Stimulated activated CD8-positive, alpha-beta memory T cell treated with anti-CD3 and anti-CD28 coated beads, Interleukin-12 subunit alpha, Interleukin-12 subunit beta, amount 100 ng/mL, for 4 hours (primary cell): ENCODE results near the gene SLC22A17.

Source experiments
- DNase-seq: peaks from one replicate; pipeline ENCODE4 v3.0.0-alpha.2; 2020; ENCODE audit warnings: low read depth

SLC22A17 gene

GRCh38 chr14:23361763-23362162, 9.1 kb upstream of the SLC22A17 start:
- no peak for DNase-seq

GRCh38 chr14:23361320-23361719, 8.6 kb upstream of the SLC22A17 start:
- DNase-seq = no peak

DNA sequence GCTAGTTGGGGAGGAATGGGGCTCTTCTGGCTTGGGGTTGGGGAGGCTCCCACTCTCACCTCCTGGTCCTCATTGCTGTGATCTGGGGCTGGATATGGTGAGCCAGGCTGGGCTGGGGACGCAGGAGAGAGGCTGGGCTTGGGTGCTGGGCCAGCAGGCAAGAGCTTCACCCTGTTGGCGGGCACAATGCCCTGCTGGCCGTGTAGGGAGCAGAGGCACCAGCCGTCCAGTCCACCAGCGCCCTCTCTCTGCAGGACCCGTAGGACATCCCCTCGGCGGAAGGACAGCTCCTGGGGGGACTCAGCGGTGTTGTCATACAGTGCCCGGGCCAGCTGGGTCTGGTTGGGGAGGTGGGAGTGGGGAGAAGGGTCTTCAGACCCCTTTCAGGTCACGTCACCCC, 7.8 kb upstream of the SLC22A17 start:
- DNase-seq = no peak

GRCh38 chr14:23359722-23360447, 7.2 kb upstream of the SLC22A17 start:
- no peak for DNase-seq

GRCh38 chr14:23359167-23359626, 6.5 kb upstream of the SLC22A17 start:
- no peak for DNase-seq

GRCh38 chr14:23358553-23359166, 6.0 kb upstream of the SLC22A17 start:
- no peak for DNase-seq

- no peak for DNase-seq
Measured at GRCh38 chr14:23358042-23358441, 5.4 kb upstream of the SLC22A17 start.

- no peak for DNase-seq
Measured at GRCh38 chr14:23357261-23357660, 4.6 kb upstream of the SLC22A17 start.

- no peak for DNase-seq
Measured at GRCh38 chr14:23356662-23357061, 4.0 kb upstream of the SLC22A17 start.

DNA sequence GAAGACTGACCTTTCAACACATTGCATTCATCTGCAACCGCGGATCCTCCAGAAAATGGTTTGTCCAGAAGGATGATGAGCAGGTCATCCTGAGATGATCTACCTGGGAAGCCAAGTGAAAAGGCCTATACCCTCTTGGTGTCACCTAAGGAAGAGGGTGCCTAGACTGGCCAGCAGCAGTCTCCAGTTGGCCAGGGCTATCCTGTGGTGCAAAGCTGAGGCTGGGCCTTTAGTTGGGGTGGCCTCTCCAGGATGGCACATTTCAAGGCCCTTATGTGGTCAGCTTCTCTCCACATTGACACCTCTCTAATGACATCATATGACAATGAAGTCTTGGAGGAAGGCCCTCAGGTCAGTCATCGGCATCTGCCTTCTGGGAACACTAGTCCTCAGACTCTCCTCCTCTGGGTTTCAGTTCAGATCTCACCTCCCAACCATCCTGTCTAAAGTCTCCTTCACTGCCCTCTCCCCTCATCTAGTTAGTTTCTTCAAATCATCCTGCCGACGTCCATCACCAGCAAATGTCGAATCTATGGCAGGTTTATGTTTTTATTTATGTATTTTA, 3.3 kb upstream of the SLC22A17 start:
- DNase-seq = no peak

DNA sequence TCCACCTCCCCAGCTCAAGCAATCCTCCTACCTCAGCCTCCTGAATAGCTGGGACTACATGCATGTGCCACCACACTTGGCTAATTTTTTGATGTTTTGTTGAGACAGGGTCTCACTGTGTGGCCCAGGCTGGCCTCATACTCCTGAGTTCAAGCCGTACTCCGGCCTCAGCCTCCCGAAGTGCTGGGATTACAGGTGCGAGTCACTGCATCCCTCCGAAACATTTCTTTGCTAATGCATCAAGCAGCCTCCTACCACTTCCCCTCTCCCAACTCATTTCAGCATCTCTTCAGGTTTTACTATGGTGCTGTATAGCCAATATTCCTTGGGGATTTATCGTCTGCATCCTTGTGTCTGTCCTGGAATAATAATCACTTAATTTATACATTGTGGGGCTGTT, 2.3 kb upstream of the SLC22A17 start:
- DNase-seq = no peak

GRCh38 chr14:23353433-23353780, 720 bp upstream of the SLC22A17 start:
- no peak for DNase-seq

GRCh38 chr14:23351681-23352505, 794 bp downstream of the SLC22A17 start:
- DNase-seq = no peak

DNA sequence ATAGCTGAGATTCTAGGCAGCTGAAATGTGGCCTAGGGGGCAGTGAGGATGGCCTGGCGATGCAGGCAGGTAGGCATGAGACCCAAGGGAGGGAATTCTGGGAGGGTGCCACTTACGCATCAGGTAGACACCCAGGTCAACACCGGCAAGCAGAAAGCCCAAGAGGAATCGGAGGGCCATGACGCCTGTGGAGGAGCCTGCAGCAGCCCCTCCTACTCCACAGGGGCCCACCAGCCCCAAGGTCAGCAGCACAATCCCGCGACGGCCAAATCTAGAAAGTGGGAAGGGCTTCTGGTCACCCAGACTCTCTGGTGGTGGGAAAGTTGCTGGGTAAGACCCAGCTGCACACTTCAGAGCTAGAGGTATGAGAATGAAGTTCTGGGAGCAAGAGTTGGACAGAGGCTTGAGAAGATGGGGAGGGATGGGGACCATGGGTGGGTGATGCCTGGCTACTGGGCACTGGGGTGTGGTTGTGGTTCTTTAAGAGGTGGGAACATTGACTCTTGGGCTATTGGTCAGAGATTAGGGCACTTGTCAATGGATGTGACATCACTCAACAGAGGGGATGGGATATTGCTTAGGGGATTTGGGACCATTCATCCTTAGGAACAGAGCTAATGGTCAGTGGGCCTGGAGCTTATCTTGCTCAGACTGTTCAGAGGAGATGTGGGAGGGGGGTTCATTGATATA, 3.4 kb downstream of the SLC22A17 start:
- no peak for DNase-seq

- DNase-seq = no peak
Measured at GRCh38 chr14:23348297-23348655, 4.4 kb downstream of the SLC22A17 start.

DNA sequence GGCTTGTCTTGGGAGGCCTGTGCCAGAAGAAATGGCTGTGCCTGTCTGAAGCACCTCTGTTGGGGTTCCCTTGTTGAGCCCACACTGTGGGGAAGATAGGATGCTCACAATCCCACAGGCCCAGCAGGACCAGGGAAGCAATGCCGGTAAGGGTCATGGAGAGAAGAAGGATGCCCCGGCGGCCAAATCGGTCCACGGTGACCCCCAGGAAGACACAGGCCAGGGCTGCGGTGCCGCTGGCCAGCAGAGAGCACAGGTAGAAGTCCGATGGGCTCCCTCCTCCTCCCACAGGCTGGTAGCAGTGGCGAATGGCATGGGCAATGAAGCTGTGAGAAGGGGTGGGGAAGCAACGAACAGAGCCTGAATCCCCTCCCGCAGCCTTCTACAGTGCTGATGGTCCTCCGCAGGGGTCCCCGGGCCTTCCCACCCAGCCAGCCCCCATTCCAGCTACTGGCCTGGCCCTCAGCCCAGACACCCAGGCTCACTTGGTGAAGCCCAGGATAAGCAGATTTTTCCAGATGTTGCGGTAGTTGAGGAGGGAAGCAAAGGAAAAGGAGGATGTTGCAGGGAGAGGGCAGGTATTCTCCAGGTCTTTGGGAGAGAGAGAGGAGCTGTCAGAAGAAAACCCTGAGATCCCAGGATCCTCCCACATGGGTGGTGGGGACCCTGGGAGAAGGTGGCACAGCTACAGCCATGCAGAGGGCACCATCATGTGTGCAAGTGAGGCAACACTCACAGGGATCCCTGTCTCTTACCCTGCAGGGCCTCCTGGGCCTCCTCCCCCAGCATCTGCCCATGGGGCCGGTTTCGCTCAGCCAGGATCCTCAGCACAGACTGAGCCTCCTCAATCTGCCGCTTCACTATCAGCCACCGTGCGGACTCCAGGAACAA, 5.0 kb downstream of the SLC22A17 start:
- DNase-seq = no peak

DNA sequence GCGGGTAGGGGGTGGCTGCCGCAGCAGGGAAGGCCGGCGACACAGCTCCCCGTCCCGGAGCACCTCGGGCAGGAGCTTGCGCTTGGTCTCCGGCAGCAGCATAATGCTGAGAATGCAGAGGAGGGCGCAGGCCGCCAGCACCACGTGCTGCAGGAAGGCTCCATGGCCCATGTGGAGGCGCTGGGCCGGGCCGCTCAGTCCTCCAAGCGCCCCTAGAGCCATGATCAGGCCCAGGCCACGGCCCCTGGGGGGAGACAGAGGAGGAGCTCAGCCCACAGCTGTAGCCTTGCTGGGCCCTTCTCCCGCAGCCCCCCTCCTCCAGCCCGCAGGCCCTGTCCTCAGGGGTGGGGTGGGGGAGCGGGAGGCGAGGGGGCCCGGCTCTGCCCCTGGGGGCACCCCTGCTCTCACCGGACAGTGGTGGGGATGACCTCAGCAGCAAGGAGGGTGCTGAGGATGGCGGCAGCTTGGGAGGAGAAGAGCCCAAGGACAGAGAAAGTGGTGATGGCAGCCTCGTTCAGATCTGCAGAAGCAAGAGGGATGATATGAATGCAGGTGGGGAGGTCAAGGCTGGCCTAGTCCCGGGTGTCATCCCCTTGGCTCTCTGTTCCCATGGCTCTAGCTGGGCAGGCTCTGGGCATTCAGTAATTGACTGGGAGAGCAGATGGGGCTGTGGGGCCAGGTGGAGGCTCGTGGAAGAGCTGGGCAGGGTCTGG, 5.8 kb downstream of the SLC22A17 start:
- no peak for DNase-seq

DNA sequence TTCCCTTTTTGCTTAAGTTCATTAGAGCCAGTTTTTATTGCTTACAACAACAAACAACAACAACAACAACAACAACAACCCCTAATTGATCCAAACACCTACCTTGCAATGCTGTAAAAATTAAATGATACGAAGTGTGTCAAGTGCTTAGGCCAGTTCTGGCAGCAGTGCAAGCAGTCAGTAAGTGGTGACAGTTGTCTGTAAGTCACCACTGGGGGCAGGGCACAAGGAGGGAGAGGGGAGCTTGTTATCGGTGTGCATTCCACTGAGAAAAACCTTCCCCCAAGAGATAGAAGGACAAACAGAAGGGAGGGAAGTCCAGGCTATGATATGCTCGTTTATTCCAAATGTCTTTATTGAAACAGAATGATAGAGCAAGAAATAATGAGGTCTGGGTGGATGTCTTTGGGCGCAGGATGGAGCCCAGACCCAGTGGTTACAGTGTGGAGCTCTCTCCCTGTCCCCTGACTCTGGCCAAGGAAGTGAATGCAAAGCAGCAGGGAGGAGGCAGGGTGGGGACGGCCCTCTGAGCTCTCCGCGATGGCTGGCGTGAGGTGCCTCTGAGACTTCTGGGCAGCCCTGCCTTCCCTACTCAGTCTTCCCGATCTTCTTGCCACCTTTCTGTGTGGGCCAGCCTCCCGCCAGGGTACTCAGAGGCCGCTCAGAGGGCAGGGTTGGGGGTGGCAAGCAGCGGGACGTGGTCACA, 6.5 kb downstream of the SLC22A17 start:
- DNase-seq = no peak

DNA sequence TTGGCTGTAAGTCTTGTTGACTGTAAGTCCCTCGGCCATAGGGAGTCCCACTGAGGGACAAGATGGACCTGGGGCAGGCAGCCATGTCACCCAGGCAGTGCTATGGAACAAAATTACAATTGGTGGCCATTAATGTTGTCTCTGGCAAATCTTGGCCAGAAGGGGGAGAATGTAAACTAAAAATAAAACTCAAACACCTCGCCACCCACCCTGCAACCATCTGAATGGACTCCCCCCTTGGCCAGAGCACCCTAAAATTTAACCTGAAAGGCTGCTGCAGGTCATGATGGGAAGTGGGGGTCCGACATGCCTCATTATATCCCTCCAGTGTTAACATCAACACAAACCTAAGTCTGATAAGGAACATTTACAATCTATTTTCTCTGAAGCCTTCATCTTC, 8.2 kb downstream of the SLC22A17 start:
- no peak for DNase-seq
